ENCODE measurements around the gene JHY.

DNA sequence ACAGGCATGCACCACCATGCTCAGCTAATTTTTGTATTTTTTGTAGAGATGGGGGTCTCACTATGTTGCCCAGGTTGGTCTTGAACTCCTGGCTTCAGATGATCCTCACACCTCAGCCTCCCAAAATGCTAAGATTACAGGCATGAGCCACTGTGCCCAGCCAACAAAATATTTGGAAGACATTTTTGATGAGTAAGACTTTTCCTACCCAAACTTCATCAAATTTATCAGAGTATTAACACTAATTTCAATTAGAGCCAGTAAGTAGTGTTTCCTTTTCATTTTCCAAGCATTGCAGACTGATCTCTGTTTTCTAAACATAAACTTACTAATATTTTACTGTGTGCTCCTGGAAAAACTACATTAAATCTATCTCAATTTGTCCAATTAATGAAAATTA lies 45.6 kb upstream of the JHY start:
- TF ChIP-seq POLR2A (IDR thresholded peaks at IDR 0.05), result no peak
- TF ChIP-seq CTCF (IDR thresholded peaks at IDR 0.05), result no peak
